ENCODE measurements around the gene TMEM108. TPM values are rescaled to one million over a fixed set of nuclear protein-coding genes. Genes with fewer than 3 reads are reported as not detected.

Gene TMEM108
- total and polyA plus RNA-seq, 10 of the 15 experiments (the other 5 are each of a cell fraction or from before 2014, with no cell fraction given) = 0.02 to 0.58 (median 0.12) TPM; not detected in 5

GRCh38 chr3:133079621-133080020 is 41.4 kb downstream of the TMEM108 start:
- TF ChIP-seq SIX5 (IDR thresholded peaks at IDR 0.05; ENCODE audit: low read depth, low read length, severe bottlenecking) (no peak), HDAC6 (IDR thresholded peaks at IDR 0.05; ENCODE audit: unreplicated experiment) (no peak), ESRRA (IDR thresholded peaks at IDR 0.05; ENCODE audit: low read length) (no peak), MEF2A (IDR thresholded peaks at IDR 0.05; ENCODE audit: insufficient read depth, low read depth, low read length) (no peak), RCOR1 (conservative IDR thresholded peaks at IDR 0.05; ENCODE audit: low read depth, low read length) (no peak), ZNF274 (IDR thresholded peaks at IDR 0.05; ENCODE audit: insufficient read depth, insufficient read length) (no peak), NR2C1 (IDR thresholded peaks at IDR 0.05) (no peak), SIN3A (IDR thresholded peaks at IDR 0.05; ENCODE audit: low read depth, low read length) (no peak), BHLHE40 (IDR thresholded peaks at IDR 0.05; ENCODE audit: borderline replicate concordance in 1 of 2, low read depth in 2 of 2, low read length in 1 of 2) (no peak), POLR2AphosphoS2 (IDR thresholded peaks at IDR 0.05; ENCODE audit: low read depth, low read length) (no peak), CBX5 (IDR thresholded peaks at IDR 0.05; ENCODE audit: low read depth) (no peak), NFYA (IDR thresholded peaks at IDR 0.05; ENCODE audit: borderline replicate concordance, low read depth, low read length) (no peak), SRF (IDR thresholded peaks at IDR 0.05; ENCODE audit: low read depth in 2 of 2, low read length in 2 of 2) (no peak), ZNF384 (IDR thresholded peaks at IDR 0.05; ENCODE audit: borderline replicate concordance, low read depth, low read length) (no peak), MXI1 (IDR thresholded peaks at IDR 0.05; ENCODE audit: low read depth, low read length) (no peak)
- TF ChIP-seq, protein P1, sequence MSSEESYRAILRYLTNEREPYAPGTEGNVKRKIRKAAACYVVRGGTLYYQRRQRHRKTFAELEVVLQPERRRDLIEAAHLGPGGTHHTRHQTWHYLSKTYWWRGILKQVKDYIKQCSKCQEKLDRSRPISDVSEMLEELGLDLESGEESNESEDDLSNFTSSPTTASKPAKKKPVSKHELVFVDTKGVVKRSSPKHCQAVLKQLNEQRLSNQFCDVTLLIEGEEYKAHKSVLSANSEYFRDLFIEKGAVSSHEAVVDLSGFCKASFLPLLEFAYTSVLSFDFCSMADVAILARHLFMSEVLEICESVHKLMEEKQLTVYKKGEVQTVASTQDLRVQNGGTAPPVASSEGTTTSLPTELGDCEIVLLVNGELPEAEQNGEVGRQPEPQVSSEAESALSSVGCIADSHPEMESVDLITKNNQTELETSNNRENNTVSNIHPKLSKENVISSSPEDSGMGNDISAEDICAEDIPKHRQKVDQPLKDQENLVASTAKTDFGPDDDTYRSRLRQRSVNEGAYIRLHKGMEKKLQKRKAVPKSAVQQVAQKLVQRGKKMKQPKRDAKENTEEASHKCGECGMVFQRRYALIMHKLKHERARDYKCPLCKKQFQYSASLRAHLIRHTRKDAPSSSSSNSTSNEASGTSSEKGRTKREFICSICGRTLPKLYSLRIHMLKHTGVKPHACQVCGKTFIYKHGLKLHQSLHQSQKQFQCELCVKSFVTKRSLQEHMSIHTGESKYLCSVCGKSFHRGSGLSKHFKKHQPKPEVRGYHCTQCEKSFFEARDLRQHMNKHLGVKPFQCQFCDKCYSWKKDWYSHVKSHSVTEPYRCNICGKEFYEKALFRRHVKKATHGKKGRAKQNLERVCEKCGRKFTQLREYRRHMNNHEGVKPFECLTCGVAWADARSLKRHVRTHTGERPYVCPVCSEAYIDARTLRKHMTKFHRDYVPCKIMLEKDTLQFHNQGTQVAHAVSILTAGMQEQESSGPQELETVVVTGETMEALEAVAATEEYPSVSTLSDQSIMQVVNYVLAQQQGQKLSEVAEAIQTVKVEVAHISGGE (CRISPR knock-in tag; IDR thresholded peaks at IDR 0.05) = no peak
- TF ChIP-seq, protein P2, sequence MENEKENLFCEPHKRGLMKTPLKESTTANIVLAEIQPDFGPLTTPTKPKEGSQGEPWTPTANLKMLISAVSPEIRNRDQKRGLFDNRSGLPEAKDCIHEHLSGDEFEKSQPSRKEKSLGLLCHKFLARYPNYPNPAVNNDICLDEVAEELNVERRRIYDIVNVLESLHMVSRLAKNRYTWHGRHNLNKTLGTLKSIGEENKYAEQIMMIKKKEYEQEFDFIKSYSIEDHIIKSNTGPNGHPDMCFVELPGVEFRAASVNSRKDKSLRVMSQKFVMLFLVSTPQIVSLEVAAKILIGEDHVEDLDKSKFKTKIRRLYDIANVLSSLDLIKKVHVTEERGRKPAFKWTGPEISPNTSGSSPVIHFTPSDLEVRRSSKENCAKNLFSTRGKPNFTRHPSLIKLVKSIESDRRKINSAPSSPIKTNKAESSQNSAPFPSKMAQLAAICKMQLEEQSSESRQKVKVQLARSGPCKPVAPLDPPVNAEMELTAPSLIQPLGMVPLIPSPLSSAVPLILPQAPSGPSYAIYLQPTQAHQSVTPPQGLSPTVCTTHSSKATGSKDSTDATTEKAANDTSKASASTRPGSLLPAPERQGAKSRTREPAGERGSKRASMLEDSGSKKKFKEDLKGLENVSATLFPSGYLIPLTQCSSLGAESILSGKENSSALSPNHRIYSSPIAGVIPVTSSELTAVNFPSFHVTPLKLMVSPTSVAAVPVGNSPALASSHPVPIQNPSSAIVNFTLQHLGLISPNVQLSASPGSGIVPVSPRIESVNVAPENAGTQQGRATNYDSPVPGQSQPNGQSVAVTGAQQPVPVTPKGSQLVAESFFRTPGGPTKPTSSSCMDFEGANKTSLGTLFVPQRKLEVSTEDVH (IDR thresholded peaks at IDR 0.05; ENCODE audit: low read depth, partially characterized antibody) = no peak
- H3K79me2 ChIP-seq (ENCODE audit: control insufficient read depth, insufficient read depth, low read length) = no peaks in the 10 kb centered on the region
- no peaks in the 10 kb centered on the region for H3K36me3 ChIP-seq (ENCODE audit: control insufficient read depth in 2 of 2, insufficient read depth in 2 of 2, low read length in 1 of 2)
- no peak overlapping the region for H2AFZ ChIP-seq (ENCODE audit: control insufficient read depth, low read depth, low read length)
- H4K20me1 ChIP-seq (ENCODE audit: control insufficient read depth, insufficient read depth) = no peaks in the 10 kb centered on the region
- no peak for FAIRE-seq
- H3K9ac ChIP-seq (ENCODE audit: control insufficient read depth, insufficient read depth, low read length) = no peak overlapping the region
- no peaks in the 10 kb centered on the region; the same call in 2 of the 3 replicates for H3K9me3 ChIP-seq (replicated peaks; ENCODE audit: control insufficient read depth, insufficient read depth, low read length)
- CTCF ChIA-PET = no interaction called here
- POLR2A ChIA-PET = no interaction called here
- no peaks in the 10 kb centered on the region for H3K4me1 ChIP-seq (ENCODE audit: control insufficient read depth, insufficient read depth, low read length)
- WGBS (ENCODE audit: insufficient coverage, insufficient replicate concordance, low lambda C conversion rate, missing lambda C conversion rate) = 12% methylated on average over 3 of the region's 3 CpGs
- H3K27me3 ChIP-seq (replicated peaks in 1 of 2; ENCODE audit: control insufficient read depth in 2 of 2, insufficient read depth in 2 of 2, low read length in 1 of 2) = no peaks in the 10 kb centered on the region; a peak in 1 of 4 replicates
- H3K4me2 ChIP-seq (ENCODE audit: control insufficient read depth, insufficient read depth) = no peak overlapping the region
- H3K27ac ChIP-seq (ENCODE audit: control insufficient read depth, insufficient read depth) = no peak overlapping the region
- BruUV-seq (replicated peaks) = no TSS peak
- ATAC-seq = no peak
- in situ Hi-C loops (cut with MboI) (no loop called here), intact Hi-C loops (cut with micrococcal nuclease; ENCODE audit: unreplicated experiment) (no loop called here)
- SMC1A ChIA-PET (ENCODE audit: uncharacterized antibody, unreplicated experiment) = interaction anchor here (0.7 to 1.0 kb wide), 2 partner anchors 413 to 528 kb away, joined by 3 to 4 read pairs; no protein-coding TSS in a partner anchor
- RAD21 ChIA-PET (ENCODE audit: unreplicated experiment) = no interaction called here
- no peak for DNase-seq (ENCODE audit: low read depth, low spot score)
- H3K4me3 ChIP-seq = no peak overlapping the region

Data from GM12878 (cell line).